Erythroblast (primary cell): ENCODE data around the gene UNC80.
"Not testable (repeated sequence)": the region's sequence is repeated elsewhere in the genome, so short reads cannot be mapped to it uniquely, and the experiment has no call there.

Experiments used
- DNase-seq, 2 experiments: peaks; one replicate each; lab custom pipeline; 2025; lab: John Stamatoyannopoulos, UW
- GATA1 ChIP-seq: IDR thresholded peaks from 2 replicates; pipeline ENCODE4 v1.6.1; 2011; ENCODE audit warnings: low read depth, mild to moderate bottlenecking, control low read depth, low read length, moderate library complexity
- POLR2A ChIP-seq: IDR thresholded peaks from 2 replicates; pipeline ENCODE4 v1.6.1; 2011; ENCODE audit warnings: mild to moderate bottlenecking, low read length

Gene UNC80

DNA sequence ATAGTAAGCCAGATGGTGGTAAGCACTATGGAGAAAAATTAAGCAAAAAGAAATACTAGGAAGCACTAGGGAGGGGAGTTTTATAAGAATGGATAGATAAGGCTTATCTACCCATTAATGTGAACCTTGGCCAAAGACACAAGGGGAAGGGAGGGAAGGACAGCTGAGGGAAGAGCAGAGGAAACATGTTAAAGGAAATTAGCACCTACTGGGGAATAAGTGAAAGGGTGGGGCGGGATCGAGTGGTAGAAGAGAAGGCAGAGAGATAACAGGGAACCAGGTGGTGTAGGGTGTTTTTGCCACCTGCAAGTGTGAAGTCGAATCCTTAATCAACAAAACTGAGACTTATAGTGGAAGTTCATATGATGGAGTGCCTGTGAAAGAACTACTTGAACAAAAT lies 1.7 kb downstream of the UNC80 start:
- DNase-seq: no peak
- TF ChIP-seq POLR2A (no peak), GATA1 (no peak)

DNA sequence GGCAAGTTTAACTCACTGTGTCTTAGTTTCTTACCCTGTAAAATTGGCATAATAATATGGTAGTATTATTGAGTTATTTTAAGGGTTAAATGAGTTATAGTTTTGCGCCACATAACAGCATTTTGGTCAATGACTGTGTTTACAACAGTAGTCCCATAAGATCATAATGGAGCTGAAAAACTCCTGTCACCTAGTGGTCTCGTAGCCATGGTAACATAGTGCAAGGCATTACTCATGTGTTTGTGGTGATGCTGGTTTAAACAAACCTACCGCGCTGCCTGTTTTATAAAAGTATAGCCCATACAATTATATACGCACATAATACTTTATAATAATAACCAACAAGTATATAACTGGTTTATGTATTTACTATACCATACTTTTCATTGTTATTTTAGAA lies 15.8 kb downstream of the UNC80 start:
- DNase-seq: no peak
- TF ChIP-seq POLR2A (no peak), GATA1 (no peak)

DNA sequence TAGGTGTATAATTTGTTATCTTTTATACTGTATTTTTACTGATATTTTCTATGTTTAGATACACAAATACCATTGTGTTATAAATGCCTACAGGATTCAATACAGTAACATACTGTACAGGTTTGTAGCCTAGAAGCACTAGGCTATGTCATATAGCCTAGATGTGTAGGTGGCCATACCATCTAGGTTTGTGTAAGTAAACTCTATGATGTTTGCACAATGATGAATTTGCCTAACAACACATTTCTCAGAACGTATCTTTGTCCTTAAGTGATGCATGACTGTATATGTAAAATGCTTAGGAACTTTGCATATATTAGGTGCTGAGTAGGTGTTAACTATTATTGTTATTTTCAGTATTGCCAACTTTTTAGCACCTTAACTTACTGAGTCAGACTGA lies 17.3 kb downstream of the UNC80 start:
- TF ChIP-seq GATA1: no peak
- TF ChIP-seq POLR2A: no peak
- DNase-seq: no peak

DNA sequence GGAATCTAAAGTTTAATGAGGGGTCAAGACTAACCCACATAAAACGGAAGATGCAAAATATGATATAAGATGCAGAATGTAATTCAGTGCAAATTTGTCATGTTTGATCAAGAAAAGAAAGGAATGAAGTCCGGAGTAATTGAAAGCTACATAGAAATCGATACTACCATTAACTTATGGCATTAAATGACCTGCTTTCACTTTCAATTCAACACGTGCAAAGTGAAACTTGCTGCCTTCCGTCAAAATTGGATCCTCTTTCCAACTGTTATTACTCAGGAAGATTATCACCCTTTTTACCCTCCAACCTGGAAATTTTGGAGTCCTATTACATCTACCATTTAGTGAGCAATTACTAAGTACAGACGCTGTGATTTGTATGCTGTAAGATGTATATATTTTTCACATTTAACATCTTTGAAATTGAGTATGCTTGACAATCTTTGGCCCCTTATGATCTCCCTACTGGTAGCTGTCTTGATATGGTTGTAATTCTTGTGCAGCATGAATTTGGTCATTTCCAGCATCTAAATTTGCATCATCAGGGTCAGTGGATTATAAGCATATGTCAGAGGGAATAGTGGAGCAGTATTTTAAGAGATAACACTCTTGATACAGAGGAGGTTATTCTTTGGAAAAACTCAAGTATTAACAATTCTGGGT lies 18.6 kb downstream of the UNC80 start:
- TF ChIP-seq GATA1 (no peak), POLR2A (no peak)
- no peak for DNase-seq

DNA sequence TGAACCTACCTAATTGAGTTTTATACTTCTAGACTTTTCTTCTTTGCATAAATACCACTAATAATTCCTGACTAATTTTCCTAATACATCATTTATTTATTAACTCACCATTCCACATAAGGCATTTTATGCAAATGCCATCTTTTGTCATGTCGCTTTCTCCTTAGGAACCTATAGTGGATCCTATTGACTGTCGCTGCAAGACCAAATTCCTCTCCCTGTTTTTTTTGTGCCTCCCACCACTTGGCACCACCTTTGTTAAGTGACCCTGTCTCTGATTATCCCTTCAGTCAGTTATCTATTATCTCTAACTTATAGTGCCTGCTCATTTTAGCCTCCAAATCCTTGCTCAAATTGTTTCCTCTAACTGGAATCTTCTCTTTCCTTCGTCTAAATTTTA lies 19.5 kb downstream of the UNC80 start:
- no peak for DNase-seq

DNA sequence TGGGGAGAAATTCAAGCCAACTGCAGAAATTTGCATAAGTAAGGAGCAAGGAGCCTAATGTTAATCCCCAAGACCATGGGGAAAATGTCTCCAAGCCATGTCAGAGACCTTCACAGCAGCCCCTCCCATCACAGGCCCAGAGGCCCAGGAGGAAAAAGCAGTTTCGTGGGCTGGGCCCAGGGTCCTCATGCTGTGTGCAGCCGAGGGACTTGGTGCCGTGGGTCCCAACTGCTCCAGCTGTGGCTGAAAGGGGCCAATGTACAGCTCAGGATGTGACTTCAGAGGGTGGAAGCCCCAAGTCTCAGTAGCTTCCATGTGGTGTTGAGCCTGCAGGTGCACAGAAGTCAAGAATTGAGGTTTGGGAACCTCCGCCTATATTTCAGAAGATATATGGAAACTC lies 23.8 kb downstream of the UNC80 start:
- not testable (repeated sequence) for DNase-seq

More for the DNA sequence above, 19.5 kb downstream of the UNC80 start:
- TF ChIP-seq POLR2A (no peak), GATA1 (no peak)

DNA sequence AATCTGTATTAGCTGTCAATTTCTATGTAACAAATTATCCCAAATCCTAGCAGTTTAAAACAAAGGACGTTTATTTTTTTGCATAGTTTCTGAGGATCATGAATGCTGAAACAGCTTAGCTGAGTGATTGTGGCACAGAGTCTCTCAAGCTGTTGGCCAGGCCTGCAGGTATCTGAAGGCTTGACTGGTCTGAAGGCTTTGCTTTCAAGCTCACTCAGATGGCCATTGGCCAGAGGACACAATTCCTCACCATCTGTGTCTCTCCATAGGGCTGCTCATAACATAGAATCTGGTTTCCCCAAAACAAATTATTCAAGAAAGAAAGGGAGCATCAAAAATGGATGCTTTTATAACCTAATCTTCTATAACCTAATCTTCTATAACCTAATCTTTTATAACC lies 33.7 kb downstream of the UNC80 start:
- TF ChIP-seq GATA1 (no peak), POLR2A (no peak)
- no peak for DNase-seq

DNA sequence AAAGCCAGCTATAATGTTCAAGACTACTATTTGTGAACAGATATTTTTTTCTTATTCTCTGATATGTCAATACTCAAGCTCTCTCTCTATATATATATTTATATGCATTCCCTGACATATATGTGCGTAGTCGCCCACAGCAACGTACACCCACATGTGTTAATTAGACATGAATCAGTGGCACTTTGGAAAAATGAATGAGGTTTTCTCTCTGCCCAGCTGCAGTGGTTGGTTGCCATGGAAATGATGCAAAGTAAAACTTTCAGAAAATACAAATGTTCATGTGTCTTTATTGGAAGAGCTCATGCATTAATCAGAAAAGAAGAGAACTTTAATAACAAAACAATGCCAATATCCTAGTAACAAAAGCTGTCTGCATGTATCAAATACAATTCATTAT lies 34.7 kb downstream of the UNC80 start:
- TF ChIP-seq POLR2A (no peak), GATA1 (no peak)
- no peak for DNase-seq

DNA sequence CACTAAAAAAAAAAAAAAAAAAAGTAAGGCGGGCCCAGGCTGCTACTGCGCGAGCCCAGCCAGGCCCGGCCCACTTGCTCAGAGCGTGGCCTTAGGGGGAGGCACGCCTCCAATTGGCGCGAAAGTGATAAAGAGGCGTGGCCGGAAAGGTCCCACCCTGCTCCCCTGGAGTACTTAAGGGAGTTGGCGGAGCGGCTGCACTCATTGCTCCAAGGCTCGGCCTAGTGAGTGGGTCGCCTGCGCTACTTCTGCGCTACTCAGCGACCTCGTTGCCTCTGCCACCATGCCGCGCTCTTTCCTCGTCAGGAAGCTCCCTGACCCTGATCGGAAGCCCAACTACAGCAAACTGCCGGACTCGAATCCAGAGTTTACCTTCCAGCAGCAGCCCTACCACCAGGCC lies 36.9 kb downstream of the UNC80 start:
- no peak for DNase-seq
- no peak for TF ChIP-seq GATA1
- TF ChIP-seq POLR2A: no peak

DNA sequence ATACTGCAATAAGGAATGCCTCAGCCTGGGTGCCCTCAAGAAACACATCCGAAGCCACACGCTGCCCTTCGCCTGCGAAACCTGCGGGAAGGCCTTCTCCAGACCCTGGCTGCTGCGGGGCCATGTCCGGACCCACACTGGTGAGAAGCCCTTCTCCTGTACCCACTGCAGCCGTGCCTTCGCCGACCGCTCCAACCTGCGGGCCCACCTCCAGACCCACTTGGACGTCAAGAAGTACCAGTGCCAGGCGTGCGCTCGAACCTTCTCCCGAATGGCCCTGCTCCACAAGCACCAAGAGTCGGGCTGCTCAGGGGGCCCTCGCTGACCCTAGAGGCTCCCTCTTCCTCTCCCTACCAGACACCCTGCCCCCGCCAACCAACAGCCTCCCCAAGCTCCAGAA lies 37.6 kb downstream of the UNC80 start:
- DNase-seq: no peak
- TF ChIP-seq GATA1 (no peak), POLR2A (no peak)

DNA sequence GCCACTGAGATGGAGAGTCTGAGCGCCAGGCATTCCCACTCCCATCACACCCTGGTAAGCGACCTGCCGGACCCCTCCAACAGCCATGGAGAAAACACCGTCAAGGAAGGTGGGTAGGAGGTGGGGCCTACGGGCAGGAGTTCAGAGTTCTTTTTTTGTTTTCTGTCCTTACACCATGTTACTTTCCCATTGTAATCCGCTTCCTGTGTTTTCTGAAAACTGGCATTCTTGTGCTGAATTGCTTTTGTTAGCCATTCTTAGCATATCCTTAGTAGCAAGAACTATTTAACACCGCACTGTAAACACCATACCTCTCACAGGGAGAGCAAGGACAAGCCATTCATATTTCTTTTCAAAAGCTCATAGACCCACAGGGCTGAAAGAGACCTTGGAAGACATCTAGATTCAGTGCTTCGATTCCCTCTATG lies 46.2 kb downstream of the UNC80 start:
- DNase-seq: no peak
- no peak for TF ChIP-seq GATA1
- no peak for TF ChIP-seq POLR2A

DNA sequence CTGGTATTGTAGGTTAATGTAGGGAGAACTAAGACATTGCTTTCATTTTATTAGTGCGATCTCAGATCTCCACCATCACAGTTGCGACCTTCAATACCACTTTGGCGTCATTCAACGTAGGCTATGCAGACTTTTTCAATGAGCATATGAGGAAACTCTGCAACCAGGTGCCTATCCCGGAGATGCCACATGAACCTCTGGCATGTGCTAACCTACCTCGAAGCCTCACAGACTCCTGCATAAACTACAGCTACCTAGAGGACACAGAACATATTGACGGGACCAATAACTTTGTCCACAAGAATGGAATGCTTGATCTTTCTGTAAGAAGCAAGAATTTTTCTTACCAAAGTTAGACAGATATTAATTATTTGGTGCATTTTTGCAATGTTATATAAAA lies 47.3 kb downstream of the UNC80 start:
- TF ChIP-seq GATA1: no peak
- TF ChIP-seq POLR2A: no peak
- DNase-seq: no peak

DNA sequence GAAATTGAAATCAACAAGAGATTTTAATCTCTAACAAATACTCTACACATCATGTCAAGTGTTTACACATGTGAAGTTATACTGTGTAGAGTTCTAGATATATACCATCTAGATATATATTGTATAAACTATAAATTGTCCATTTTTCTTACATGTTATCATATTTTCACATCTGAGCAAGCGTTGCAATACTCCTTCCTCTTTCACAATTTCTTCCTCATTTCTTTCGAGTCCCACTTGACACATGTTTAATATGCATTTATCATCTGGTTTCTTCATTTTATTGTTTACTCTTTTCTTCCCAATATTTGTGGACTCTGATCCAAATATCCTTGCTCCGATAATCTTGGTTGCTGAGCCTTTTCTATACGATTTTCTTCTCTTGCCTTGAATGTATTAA lies 50.2 kb downstream of the UNC80 start:
- no peak for DNase-seq
- TF ChIP-seq POLR2A (no peak), GATA1 (no peak)

DNA sequence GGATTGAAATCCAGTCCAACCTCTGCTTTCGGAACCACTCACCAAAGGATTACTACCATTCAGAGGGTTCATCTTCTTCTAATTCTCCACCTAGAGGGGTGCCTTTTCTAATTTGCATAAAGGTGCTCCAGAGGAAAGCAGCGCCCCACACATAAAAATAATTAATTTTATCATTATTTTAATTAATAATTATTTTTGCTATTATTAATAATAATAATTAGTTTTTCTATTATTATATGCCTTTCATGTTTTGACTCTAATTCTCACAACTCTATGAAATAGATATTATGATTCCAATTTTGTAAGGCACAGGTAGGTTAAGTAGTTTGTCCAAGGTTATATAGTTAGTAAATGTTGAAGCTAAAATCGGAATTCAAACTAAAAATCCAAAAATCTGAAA lies 51.9 kb downstream of the UNC80 start:
- DNase-seq: no peak
- TF ChIP-seq GATA1 (no peak), POLR2A (no peak)

DNA sequence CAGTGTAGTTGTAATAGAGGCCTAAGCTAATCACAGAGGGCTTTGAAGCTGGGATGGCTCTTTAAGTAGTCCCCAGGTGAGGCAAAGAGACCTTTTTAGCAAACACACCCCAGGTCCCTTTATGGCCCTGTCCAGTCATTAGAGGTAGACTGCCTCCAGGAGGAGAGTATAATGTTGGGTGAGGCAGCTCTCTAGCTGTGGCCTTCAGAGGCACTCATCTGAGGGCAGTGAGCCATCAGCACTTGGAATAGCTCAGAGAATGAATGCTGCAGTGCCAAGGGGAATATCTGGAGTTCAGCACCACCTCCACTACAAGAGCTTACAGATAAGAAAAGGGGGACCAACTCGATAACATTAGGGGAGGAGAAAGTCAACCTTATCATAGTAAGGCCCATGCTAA lies 52.8 kb downstream of the UNC80 start:
- TF ChIP-seq POLR2A (no peak), GATA1 (no peak)
- no peak for DNase-seq
